HG03469 (cell line): Measurements from ENCODE around the gene ANKRD42.
A peak's percentile ranks its signal among the peaks of the same experiment; 100 is the strongest.

ENCODE experiments used
- ATAC-seq: cut with Tn5 transposase; IDR thresholded peaks from one replicate; pipeline ENCODE4 v1.9.1; 2021; ENCODE audit warnings: mild to moderate bottlenecking, moderate library complexity, moderate number of reproducible peaks; ENCODE audit not compliant: unreplicated experiment

ANKRD42 gene

GRCh38 chr11:83285771-83286528 lies 92.4 kb downstream of the ANKRD42 start, which contains the start of gene CCDC90B:
Gene CCDC90B (minus strand): TSS chr11:83286367. CDS start chr11:83285972, 395 bp downstream.
- ATAC-seq, result peak; percentile 83

- no peak for ATAC-seq
Measured at GRCh38 chr11:83287631-83288030, 94.1 kb downstream of the ANKRD42 start.

GRCh38 chr11:83292709-83293456 lies 99.4 kb downstream of the ANKRD42 start:
- ATAC-seq, result peak; percentile 57

- ATAC-seq, result no peak
Measured at GRCh38 chr11:83293457-83293774, 99.9 kb downstream of the ANKRD42 start.

- ATAC-seq, result no peak
Measured at GRCh38 chr11:83294208-83294607, 100.7 kb downstream of the ANKRD42 start.
